NB4 (cell line): ENCODE measurements around the gene SPATA22.

ENCODE experiments used
- DNase-seq: peaks from one replicate; pipeline ENCODE4 v3.0.0; 2010; ENCODE audit warnings: low read depth
- H3K4me3 ChIP-seq: one replicate; pipeline ENCODE4 v1.5.1; 2011; ENCODE audit warnings: mild to moderate bottlenecking, low read depth, low read length, moderate library complexity
- CTCF ChIP-seq: IDR thresholded peaks from one replicate; pipeline ENCODE4 v1.5.1; 2012; ENCODE audit warnings: low read depth, low read length
- MYC ChIP-seq: IDR thresholded peaks from 2 replicates; pipeline ENCODE4 v1.6.1; 2011; ENCODE audit warnings: low read depth, low read length
- POLR2A ChIP-seq: IDR thresholded peaks from 2 replicates; pipeline ENCODE4 v1.6.1; 2011; ENCODE audit warnings: mild to moderate bottlenecking; ENCODE audit not compliant: insufficient read length; ENCODE audit errors: extremely low read depth
- TF ChIP-seq, protein P1 (sequence below): IDR thresholded peaks from 2 replicates; pipeline ENCODE4 v1.6.1; 2011; ENCODE audit warnings: low read depth, low read length

The SPATA22 gene

DNA sequence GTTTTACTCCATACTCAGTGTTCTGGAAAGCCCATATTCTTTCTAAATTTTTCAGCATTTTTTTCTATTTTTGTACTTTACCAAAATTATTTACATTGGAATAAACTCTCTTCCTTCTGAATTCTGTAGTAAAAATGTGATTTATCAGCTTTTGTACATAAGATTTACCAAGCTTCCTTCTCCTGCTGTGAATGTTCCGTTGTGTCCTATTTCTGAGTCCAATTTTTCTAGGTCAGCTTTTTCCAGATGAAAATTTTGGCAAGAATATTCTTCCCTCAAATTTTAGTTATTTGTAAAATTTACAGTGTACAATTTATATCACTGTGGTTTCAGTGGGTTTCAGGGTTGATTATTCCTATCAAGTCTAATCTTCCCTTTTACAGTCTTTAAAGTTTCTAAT lies 31.7 kb upstream of the SPATA22 start:
- TF ChIP-seq POLR2A, result no peak
- TF ChIP-seq, protein P1, sequence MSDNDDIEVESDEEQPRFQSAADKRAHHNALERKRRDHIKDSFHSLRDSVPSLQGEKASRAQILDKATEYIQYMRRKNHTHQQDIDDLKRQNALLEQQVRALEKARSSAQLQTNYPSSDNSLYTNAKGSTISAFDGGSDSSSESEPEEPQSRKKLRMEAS, result no peak
- TF ChIP-seq CTCF, result no peak
- no peak for TF ChIP-seq MYC
- H3K4me3 ChIP-seq, result no peak overlapping the region
- DNase-seq, result no peak

DNA sequence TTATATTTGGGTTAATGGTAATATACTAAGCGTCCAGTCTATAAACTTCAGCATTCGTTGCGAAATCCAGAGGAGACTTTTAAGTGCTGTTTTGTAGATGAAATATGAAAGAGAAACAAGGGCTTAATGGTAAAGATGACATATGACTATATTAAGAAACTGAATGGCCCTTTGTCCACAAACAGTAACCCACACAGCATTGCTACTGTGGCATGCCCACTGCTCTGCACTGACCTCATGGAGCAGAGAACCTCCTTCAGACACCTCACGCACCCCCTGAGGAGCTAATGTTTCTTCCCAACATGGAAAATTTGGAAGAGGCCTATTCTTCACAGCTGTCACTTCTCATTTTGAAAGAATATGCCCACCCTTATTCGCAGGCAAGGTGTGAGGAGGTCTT lies 30.8 kb upstream of the SPATA22 start:
- H3K4me3 ChIP-seq, result no peak overlapping the region
- TF ChIP-seq CTCF (no peak), MYC (no peak), POLR2A (no peak)
- TF ChIP-seq, protein P1, result no peak
- DNase-seq, result no peak

GRCh38 chr17:3501344-3501743 lies 29.7 kb upstream of the SPATA22 start:
- DNase-seq, result peak; percentile 1
- TF ChIP-seq POLR2A, result no peak
- no peak for TF ChIP-seq MYC
- TF ChIP-seq, protein P1, result no peak
- no peak for TF ChIP-seq CTCF
- no peak overlapping the region for H3K4me3 ChIP-seq

- DNase-seq, result no peak
- no peak overlapping the region for H3K4me3 ChIP-seq
- TF ChIP-seq MYC (no peak), POLR2A (no peak)
Observed at GRCh38 chr17:3497101-3497500, 25.5 kb upstream of the SPATA22 start.

- TF ChIP-seq CTCF (no peak), POLR2A (no peak), MYC (no peak)
- TF ChIP-seq, protein P1, result no peak
- H3K4me3 ChIP-seq, result no peak overlapping the region
- DNase-seq, result no peak
Observed at GRCh38 chr17:3485481-3486068, 14.0 kb upstream of the SPATA22 start.

DNA sequence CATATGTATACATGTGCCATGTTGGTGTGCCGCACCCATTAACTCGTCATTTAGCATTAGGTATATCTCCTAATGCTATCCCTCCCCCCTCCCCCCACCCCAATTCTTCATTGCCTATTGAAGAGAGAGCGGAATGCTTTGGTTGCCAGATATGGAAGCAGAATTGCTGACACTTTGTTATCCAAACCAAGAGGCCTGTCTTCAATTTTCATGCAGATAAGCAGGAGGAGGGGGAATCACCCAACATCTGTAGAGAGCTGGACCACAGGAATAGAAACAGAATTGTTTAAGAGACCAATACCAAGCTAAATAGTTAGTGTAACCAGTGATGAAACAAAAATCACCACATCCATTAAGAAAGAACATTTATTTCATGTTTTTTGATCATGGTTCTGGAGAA lies 11.2 kb upstream of the SPATA22 start:
- no peak overlapping the region for H3K4me3 ChIP-seq
- DNase-seq, result no peak
- TF ChIP-seq POLR2A, result no peak

- DNase-seq, result no peak
- TF ChIP-seq CTCF, result no peak
- TF ChIP-seq, protein P1, result no peak
- TF ChIP-seq MYC, result no peak
- no peak for TF ChIP-seq POLR2A
- no peak overlapping the region for H3K4me3 ChIP-seq
Observed at GRCh38 chr17:3479988-3480387, 8.4 kb upstream of the SPATA22 start.
